T-cell (primary cell): ENCODE results near the gene MATN3. TPM values are rescaled to one million over a fixed set of nuclear protein-coding genes. Genes with fewer than 3 reads are reported as not detected.
A peak's percentile ranks its signal among the peaks of the same experiment; 100 is the strongest.

Source experiments
- ATAC-seq, 4 experiments: fragments of 200-7000 bp in 3 of 4; fragments of 150-1000 bp in 1 of 4; cut with Tn5 transposase; replicated peaks in 1 of 4; 1 replicate in 3 of 4; 2 replicates in 1 of 4; pipeline ENCODE4 v1.10.0; 2021; ENCODE audit warnings: moderate library complexity in 3 of 4, mild to moderate bottlenecking in 2 of 4, moderate number of reproducible peaks in 1 of 4
- CTCF ChIA-PET, 2 donors: fragments of 300-600 bp; sonication (Branson Sonifier 250); formaldehyde crosslinking; loops; one replicate each; lab custom pipeline; 2022; ENCODE audit warnings: antibody characterized with exemption in 2 of 2; lab: Charles Lee
- POLR2A ChIA-PET, 2 donors: fragments of 300-600 bp; sonication (Branson Sonifier 250); formaldehyde crosslinking; loops; one replicate each; lab custom pipeline; 2022; ENCODE audit warnings: antibody characterized with exemption in 2 of 2; lab: Charles Lee
- DNase-seq, 35 experiments: peaks; one replicate each; pipeline versions ENCODE4 v3.0.0 to v3.0.0-alpha.2; 2013 to 2023
- H3K27ac ChIP-seq: one replicate; pipeline ENCODE4 v1.5.1; 2013; ENCODE audit warnings: low read length
- H3K27me3 ChIP-seq, 2 experiments: replicated peaks in 1 of 2; 1 replicate in 1 of 2; 2 replicates in 1 of 2; pipeline versions ENCODE4 v1.6.1 to v1.7.0; 2013; ENCODE audit warnings: low read length in 1 of 2, mixed read lengths in 1 of 2; ENCODE audit not compliant: control insufficient read depth in 2 of 2, insufficient read depth in 2 of 2; ENCODE audit errors: extremely low read depth in 1 of 2
- H3K36me3 ChIP-seq, 2 donors: 1 replicate in 1 of 2; 2 replicates in 1 of 2; pipeline versions ENCODE4 v1.6.1 to v1.7.0; 2013; ENCODE audit warnings: low read length in 1 of 2; ENCODE audit not compliant: control insufficient read depth in 2 of 2, insufficient read depth in 1 of 2; ENCODE audit errors: extremely low read depth in 1 of 2
- H3K4me1 ChIP-seq, 2 experiments: 1 replicate in 1 of 2; 2 replicates in 1 of 2; pipeline versions ENCODE4 v1.6.1 to v1.7.0; 2013; ENCODE audit warnings: low read length in 2 of 2, mixed read lengths in 1 of 2; ENCODE audit not compliant: insufficient read depth in 2 of 2, control insufficient read depth in 1 of 2; ENCODE audit errors: extremely low read depth in 1 of 2
- H3K4me3 ChIP-seq, 2 donors: 1 replicate in 1 of 2; 2 replicates in 1 of 2; pipeline versions ENCODE4 v1.5.1 to v1.7.0; 2013; ENCODE audit warnings: mild to moderate bottlenecking in 2 of 2, low read length in 1 of 2, moderate library complexity in 1 of 2; ENCODE audit not compliant: control insufficient read depth in 1 of 2; ENCODE audit errors: extremely low read depth in 1 of 2
- H3K9me3 ChIP-seq: 2 replicates; pipeline ENCODE4 v1.7.0; 2013
- H3K27ac Mint-ChIP-seq, 2 donors: one replicate each; pipeline ENCODE4 v1.8.0; 2020 to 2021; ENCODE audit warnings: mild to moderate bottlenecking in 2 of 2, mixed read lengths in 2 of 2
- H3K27me3 Mint-ChIP-seq, 2 donors: one replicate each; pipeline ENCODE4 v1.8.0; 2021 to 2022; ENCODE audit warnings: mixed read lengths in 2 of 2
- H3K36me3 Mint-ChIP-seq: one replicate; pipeline ENCODE4 v1.8.0; 2021; ENCODE audit warnings: mixed read lengths
- H3K4me1 Mint-ChIP-seq, 3 donors: one replicate each; pipeline ENCODE4 v1.8.0; 2020 to 2022; ENCODE audit warnings: mixed read lengths in 3 of 3, mild to moderate bottlenecking in 1 of 3
- H3K4me3 Mint-ChIP-seq, 3 donors: one replicate each; pipeline ENCODE4 v1.8.0; 2020 to 2022; ENCODE audit warnings: mild to moderate bottlenecking in 3 of 3, mixed read lengths in 3 of 3, moderate library complexity in 3 of 3
- H3K9me3 Mint-ChIP-seq, 3 donors: one replicate each; pipeline ENCODE4 v1.8.0; 2020 to 2022; ENCODE audit warnings: mixed read lengths in 3 of 3
- WGBS: methylation state at CpG from one replicate; pipeline ENCODE4 v1.1.5; 2013; ENCODE audit warnings: missing lambda C conversion rate; ENCODE audit not compliant: insufficient coverage; 5-methylcytosine and 5-hydroxymethylcytosine counted together
- total RNA-seq, 35 experiments: library from RNA in 6 of 35; stranded (reverse) in 6 of 35; fragments of 120-200 nt in 1 of 35; gene quantifications; one replicate each; pipeline versions ENCODE4 v1.2.1 to v1.2.4 and lab custom pipeline; 2013 to 2026

Gene MATN3
- total RNA-seq, 5 donors from 2014 or later (not counting 1 experiment from before 2014, with no cell fraction given), result 0.23 to 0.28 TPM; not detected in 3

- H3K4me1 ChIP-seq, result no peaks in the 10 kb centered on the region
- no peaks in the 10 kb centered on the region for H3K27me3 Mint-ChIP-seq
- no peaks in the 10 kb centered on the region for H3K4me1 Mint-ChIP-seq
- ChIA-PET CTCF (no interaction called here), POLR2A (no interaction called here)
- DNase-seq (no peak), ATAC-seq (no peak)
- 47% methylated on average over 3 of the region's 3 CpGs for WGBS
- no peaks in the 10 kb centered on the region for H3K27me3 ChIP-seq
- no peaks in the 10 kb centered on the region for H3K9me3 ChIP-seq
- peaks cover 0 to 30% (median 25%) of the 10 kb centered on the region in 3 donors for H3K9me3 Mint-ChIP-seq
- no peak overlapping the region for H3K27ac ChIP-seq
- peaks cover 13% of the 10 kb centered on the region for H3K36me3 Mint-ChIP-seq
- no peak overlapping the region for H3K4me3 Mint-ChIP-seq
- no peak overlapping the region for H3K27ac Mint-ChIP-seq
- no peaks in the 10 kb centered on the region for H3K36me3 ChIP-seq
- H3K4me3 ChIP-seq, result no peak overlapping the region
Observed at GRCh38 chr2:20021405-20022009, 9.0 kb upstream of the MATN3 start.

GRCh38 chr2:20019747-20020146 is 7.3 kb upstream of the MATN3 start:
- Mint-ChIP-seq H3K9me3 (peaks cover 0 to 31% (median 25%) of the 10 kb centered on the region in 3 donors), H3K4me3 (no peak overlapping the region), H3K27me3 (peaks cover 1 to 4% of the 10 kb centered on the region in 2 donors), H3K36me3 (peaks cover 11% of the 10 kb centered on the region), H3K27ac (no peak overlapping the region), H3K4me1 (no peaks in the 10 kb centered on the region)
- Histone ChIP-seq H3K4me3 (no peak overlapping the region), H3K4me1 (no peaks in the 10 kb centered on the region), H3K9me3 (no peaks in the 10 kb centered on the region), H3K36me3 (no peaks in the 10 kb centered on the region), H3K27me3 (peaks cover 0 to 3% of the 10 kb centered on the region in 2 experiments), H3K27ac (no peak overlapping the region)
- ATAC-seq (no peak), DNase-seq (no peak)
- ChIA-PET POLR2A (no interaction called here), CTCF (no interaction called here)
- WGBS, result 95% methylated on average over 3 of the region's 4 CpGs

DNA sequence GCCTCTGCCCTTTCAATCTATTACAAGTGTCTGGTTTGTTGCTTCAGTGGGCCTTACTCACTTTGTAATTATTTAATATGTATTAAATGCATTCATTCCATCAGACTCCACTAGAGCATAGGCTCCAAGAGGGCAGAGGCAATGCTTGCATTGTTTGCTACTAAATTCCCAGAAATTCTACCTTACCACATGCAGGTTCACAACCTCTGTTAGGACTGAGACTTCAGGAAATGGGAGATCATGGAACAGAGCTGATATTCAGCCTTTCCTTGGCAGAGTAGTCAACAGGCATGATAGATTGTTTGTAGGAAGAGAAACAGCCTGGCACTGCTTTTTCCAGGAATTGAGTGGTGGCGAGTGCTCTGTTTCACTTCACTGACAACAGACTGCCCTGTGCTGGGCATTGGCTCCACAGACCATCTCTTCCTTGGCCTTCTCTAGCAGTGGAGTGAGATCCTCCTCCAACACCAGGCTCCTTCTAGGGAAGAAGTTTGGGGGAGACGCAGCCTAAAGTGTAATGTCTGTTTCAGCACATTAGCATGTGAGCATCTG is 6.2 kb upstream of the MATN3 start:
- Histone ChIP-seq H3K4me3 (no peak overlapping the region), H3K27ac (no peak overlapping the region), H3K9me3 (no peaks in the 10 kb centered on the region), H3K27me3 (peaks cover 2 to 6% of the 10 kb centered on the region in 2 experiments), H3K36me3 (no peaks in the 10 kb centered on the region), H3K4me1 (no peaks in the 10 kb centered on the region)
- DNase-seq (no peak), ATAC-seq (no peak)
- no peak overlapping the region for H3K27ac Mint-ChIP-seq
- H3K9me3 Mint-ChIP-seq, result peaks cover 0 to 34% (median 29%) of the 10 kb centered on the region in 3 donors
- WGBS, result no CpG with 5 or more reads among the region's 2 CpGs
- no peak overlapping the region for H3K4me3 Mint-ChIP-seq
- H3K27me3 Mint-ChIP-seq, result peaks cover 7 to 13% of the 10 kb centered on the region in 2 donors
- peaks cover 11% of the 10 kb centered on the region for H3K36me3 Mint-ChIP-seq
- ChIA-PET POLR2A (no interaction called here), CTCF (interaction anchor here in 1 of 2 donors (0.6 kb wide), 1 partner anchor 47 kb away, joined by 4 read pairs; no protein-coding TSS in a partner anchor)
- no peaks in the 10 kb centered on the region for H3K4me1 Mint-ChIP-seq

GRCh38 chr2:20016346-20016745 is 3.9 kb upstream of the MATN3 start:
- Mint-ChIP-seq H3K9me3 (peaks cover 0 to 20% (median 14%) of the 10 kb centered on the region in 3 donors), H3K4me3 (no peak overlapping the region), H3K27me3 (peaks cover 19 to 28% of the 10 kb centered on the region in 2 donors), H3K36me3 (peaks cover 4% of the 10 kb centered on the region), H3K4me1 (peaks cover 5 to 13% (median 12%) of the 10 kb centered on the region in 3 donors), H3K27ac (no peak overlapping the region)
- H3K27ac ChIP-seq, result no peak overlapping the region
- ChIA-PET CTCF (interaction anchor here (0.6 to 1.9 kb wide), 18 partner anchors 15 to 1417 kb away, joined by 3 to 17 read pairs (median 6); partner anchors contain the start of genes LAPTM4A (in 1 of the 2) and WDR35 (in 1 of the 2)), POLR2A (no interaction called here)
- no peaks in the 10 kb centered on the region for H3K9me3 ChIP-seq
- ATAC-seq, result no peak
- H3K4me1 ChIP-seq, result peaks cover 4 to 13% of the 10 kb centered on the region in 2 experiments
- peaks cover 8 to 23% of the 10 kb centered on the region in 2 experiments for H3K27me3 ChIP-seq
- DNase-seq, result no peak
- H3K4me3 ChIP-seq, result no peak overlapping the region
- H3K36me3 ChIP-seq, result no peaks in the 10 kb centered on the region

DNA sequence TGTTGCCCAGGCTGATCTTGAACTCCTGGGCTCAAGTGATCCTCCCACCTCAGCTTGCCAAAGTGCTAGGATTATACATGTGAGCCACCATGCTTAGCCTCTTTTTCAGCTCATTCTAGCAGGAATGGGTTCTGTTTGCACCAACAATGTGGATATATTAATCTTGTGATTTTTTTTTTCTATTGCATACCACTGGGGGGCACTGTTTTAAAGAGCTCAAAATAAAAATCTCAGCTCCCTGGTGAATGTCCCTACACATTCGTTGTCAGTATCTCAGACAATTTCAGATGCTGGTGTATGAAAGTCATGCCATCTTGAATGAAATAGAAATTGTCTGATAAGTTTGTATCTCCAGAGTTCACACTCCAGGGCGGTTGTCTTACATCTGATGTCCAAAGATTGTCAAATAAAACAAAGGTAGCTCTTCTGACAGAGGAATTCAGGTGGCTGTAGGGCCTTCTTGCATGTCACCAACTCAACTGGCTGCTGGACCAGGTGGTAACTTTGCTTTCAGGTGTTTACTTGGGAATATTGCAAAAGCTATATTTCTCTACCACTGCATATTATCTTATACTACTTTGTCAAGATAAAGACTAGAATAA is 3.1 kb upstream of the MATN3 start:
- Histone ChIP-seq H3K4me1 (peaks cover 4 to 13% of the 10 kb centered on the region in 2 experiments), H3K27me3 (peaks cover 12 to 27% of the 10 kb centered on the region in 2 experiments), H3K4me3 (no peak overlapping the region), H3K36me3 (no peaks in the 10 kb centered on the region), H3K9me3 (no peaks in the 10 kb centered on the region), H3K27ac (no peak overlapping the region)
- H3K27me3 Mint-ChIP-seq, result peaks cover 26 to 36% of the 10 kb centered on the region in 2 donors
- 0% methylated on average over 1 of the region's 2 CpGs for WGBS
- no peak overlapping the region for H3K4me3 Mint-ChIP-seq
- H3K36me3 Mint-ChIP-seq, result peaks cover 1% of the 10 kb centered on the region
- H3K9me3 Mint-ChIP-seq, result peaks cover 0 to 12% (median 9%) of the 10 kb centered on the region in 3 donors
- CTCF ChIA-PET, result interaction anchor here (0.6 to 2.0 kb wide), 42 partner anchors 13 to 1496 kb away, joined by 3 to 17 read pairs (median 4); partner anchors contain the start of genes LAPTM4A (in 1 of the 2) and WDR35 (in 1 of the 2)
- H3K4me1 Mint-ChIP-seq, result peaks cover 5 to 13% (median 12%) of the 10 kb centered on the region in 3 donors
- ATAC-seq (peak in 2 of 4 experiments; percentile 37 to 55), DNase-seq (peak in 2 of 35 experiments; percentile 22 to 63)
- H3K27ac Mint-ChIP-seq, result no peak overlapping the region
- POLR2A ChIA-PET, result no interaction called here

- WGBS, result 47% methylated on average over 8 of the region's 15 CpGs
- Histone ChIP-seq H3K27me3 (peaks cover 12 to 31% of the 10 kb centered on the region in 2 experiments), H3K36me3 (no peaks in the 10 kb centered on the region), H3K4me1 (peaks cover 4 to 13% of the 10 kb centered on the region in 2 experiments), H3K9me3 (no peaks in the 10 kb centered on the region), H3K4me3 (peak overlapping the region; percentile 25 to 54), H3K27ac (no peak overlapping the region)
- Mint-ChIP-seq H3K4me1 (peaks cover 5 to 13% (median 12%) of the 10 kb centered on the region in 3 donors), H3K27me3 (peaks cover 26 to 44% of the 10 kb centered on the region in 2 donors), H3K27ac (no peak overlapping the region), H3K36me3 (no peaks in the 10 kb centered on the region), H3K4me3 (peak overlapping the region; percentile 34 to 75 (median 71)), H3K9me3 (peaks cover 0 to 4% (median 4%) of the 10 kb centered on the region in 3 donors)
- no peak for ATAC-seq
- no peak for DNase-seq
- ChIA-PET CTCF (interaction anchor here (0.5 to 1.3 kb wide), 3 partner anchors 11 to 642 kb away, joined by 3 to 7 read pairs (median 4); no protein-coding TSS in a partner anchor), POLR2A (no interaction called here)
Observed at GRCh38 chr2:20013126-20013849, 820 bp upstream of the MATN3 start.
